GM20431 (cell line): ENCODE measurements around the gene FAXDC2.

Source experiments
- in situ Hi-C: fragments of 300-500 bp; cut with MseI, MboI; formaldehyde crosslinking; loops from one replicate; pipeline ENCODE4 v1.15.0; 2020; ENCODE audit warnings: low sequenced_read_pairs; ENCODE audit not compliant: unreplicated experiment

Gene FAXDC2

DNA sequence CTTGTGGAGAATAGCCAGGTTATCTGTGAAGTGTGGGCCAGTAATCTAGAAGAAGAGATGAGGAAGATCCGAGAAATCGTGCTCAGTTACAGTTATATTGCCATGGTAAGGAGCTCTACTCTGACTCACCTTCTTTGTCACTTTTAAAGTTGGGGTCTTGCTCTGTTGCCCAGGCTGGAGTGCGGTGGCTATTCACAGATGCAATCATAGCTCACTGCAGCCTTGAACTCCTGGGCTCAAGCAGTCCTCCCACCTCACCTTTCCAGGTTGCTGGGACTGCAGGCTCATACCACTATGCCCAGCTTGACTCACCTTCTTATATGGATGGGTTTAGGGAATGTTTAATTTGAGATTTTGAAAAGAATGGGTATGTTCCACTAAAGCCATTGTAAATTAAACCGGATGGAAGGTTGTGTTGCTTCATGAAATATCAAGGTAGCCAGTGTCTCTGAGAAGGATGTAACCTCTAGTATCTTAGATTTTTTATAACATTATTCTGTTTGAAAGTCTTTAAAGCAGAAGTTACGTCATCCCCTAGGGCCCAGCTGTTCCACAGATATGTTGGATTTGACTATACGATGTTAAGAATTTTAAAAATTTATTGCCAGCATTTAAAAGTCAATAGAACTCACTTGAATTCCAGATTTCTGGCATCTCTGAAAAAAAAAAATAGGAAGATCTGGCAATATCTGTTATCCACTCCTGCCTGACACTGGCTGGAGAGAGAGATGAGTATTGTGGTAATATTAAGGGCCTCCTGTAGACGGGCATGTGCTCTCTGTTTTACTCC is 13.1 kb upstream of the FAXDC2 start:
- in situ Hi-C loops: no loop called here

DNA sequence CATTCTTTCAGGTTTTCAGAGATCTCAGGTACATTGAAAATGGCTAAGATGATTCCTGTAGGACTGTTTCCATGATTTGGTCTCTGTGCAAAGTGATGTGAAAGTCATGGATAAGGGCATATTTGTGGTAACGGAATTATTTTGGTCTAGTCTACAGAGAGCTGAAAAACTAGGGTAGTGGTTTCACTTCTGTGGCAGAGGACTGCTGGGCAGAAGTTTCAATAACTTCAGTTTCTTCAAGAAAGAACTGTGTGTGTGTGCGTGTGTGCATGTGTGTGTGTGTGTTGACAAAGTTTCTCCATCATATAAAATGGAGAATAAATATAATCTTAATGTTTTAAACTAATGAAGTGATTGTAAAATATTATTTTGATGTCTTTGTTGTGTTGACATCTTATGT is 12.4 kb upstream of the FAXDC2 start:
- in situ Hi-C loops: no loop called here

DNA sequence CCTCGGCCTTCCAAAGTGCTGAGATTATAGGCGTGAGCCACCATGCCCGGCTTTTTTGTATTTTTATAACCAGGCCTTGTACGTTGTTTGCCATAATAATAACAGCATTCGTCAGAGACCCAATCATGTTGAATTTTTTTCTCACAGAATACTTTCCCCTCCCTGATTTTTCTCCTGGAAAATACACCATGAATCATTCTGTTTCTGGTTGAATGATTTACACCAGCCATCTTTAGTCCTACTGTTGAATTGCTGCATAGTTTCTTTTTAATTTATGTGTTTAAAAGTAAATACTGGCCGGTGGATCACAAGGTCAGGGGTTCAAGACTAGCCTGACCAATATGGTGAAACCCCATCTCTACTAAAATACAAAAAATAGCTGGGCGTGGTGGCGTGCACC is 11.5 kb upstream of the FAXDC2 start:
- in situ Hi-C loops: no loop called here

DNA sequence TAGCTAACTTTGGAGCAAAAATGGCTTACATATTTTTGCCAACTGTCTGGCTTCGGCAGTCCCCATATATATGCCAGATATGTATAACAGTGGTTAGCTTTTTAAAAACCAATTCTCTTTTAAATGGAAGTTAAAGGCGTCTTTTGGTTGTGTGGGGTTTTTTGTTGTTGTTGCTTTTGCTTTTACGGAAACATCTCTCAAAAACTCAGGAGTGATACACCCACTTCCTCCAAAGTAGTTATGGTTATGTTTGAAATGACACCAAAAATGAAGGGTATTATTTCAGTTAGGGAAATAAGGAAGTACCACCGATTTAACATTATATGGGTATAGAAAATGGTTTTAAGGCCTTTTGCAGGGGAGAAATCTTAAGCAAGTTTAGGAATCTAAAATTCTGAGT is 10.4 kb upstream of the FAXDC2 start:
- in situ Hi-C loops: no loop called here

DNA sequence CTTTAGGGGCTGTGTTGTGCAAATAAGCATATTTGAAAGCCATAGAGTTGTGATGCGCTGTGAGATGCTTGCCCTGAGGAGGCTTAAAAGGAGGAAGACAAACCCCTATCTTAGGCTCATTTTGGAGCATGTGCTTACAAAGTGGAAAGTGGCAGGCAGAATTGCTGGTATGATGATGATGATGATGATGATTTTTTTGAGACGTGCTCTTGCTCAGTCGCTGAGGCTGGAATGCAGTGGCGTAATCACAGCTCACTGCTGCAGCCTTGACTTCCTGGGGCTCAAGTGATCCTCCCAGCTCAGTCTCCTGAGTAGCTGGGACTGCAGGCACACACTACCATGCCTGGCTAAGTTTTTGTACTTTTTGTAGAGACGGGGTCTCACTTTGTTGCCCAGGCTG is 9.7 kb upstream of the FAXDC2 start:
- in situ Hi-C loops: no loop called here

DNA sequence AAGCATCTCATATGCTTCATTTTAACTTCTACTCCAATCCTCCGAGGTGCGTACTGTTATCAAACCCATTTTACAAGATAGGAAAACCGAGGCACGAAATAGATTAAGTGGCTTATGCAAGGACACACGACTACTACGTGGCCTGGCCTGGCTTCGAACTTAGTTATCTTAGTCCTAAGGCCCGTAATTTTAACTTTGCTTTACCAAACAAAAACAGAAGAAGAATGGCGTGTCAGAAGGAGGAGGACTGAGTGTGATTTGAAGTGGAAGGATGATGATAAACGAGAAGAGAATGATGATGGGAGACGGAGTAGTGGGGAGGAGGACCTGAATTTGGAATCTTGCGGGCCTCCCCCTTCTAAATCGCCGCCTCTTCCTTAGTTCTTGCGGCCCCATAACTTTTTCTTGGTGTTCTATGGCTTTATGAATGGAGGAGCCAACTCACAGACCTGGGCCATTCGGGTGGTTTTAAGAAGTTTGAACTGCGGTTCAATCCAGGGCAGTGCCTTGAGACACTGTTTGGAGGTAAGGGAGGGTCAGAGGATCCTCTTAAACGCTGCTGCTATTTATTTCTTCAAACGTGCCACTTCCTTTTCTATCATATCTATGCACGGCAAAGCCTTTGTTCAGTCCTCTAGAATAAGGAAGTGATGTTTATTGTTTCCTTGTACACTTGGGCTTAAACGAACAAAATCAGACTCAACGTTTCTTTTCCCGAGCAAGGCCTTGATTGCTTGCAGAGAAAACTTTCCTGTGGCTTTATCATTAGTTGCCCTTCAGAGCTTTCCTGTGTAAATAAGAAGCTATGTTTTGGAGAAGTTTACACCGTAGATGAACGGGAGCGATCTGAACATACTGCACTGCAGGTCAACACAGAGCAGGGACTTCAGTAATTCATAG is 8.8 kb upstream of the FAXDC2 start:
- in situ Hi-C loops: no loop called here

DNA sequence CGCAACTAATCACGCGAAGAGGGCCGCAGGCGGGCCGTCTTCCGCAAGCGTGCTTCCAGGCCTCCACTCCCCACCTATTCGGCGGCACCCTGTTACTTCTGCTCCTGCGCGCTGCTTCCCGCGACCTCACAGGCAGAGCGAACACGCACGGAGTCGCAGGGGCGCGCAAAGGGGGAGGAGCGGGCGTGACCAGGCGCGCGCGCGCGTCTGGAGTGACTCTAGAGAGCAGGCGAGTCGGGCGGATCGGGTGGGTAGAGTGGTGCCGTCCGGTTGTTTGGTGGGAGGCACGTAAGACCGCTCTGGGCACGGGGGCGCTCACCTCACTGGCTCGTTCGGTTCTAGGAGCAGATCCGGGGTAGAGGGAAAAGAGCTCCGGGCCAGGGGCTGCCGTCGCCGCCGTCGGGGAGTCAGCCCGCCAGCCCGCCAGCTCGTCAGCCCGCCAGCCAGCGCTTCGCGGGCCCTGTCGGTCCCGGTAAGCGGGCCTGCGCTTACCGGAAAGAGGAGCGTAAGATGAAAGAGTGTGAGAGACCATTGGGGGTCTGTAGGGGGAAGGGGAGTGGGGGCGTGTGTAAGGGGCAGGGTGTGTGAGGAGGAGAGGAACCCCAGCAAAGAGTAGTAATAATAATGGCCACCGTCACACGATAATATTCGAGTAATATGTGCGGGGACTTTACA is 8.0 kb upstream of the FAXDC2 start, which contains the start of gene CNOT8:
TSS of gene CNOT8 (plus strand) at position 331 of the 675 bp plus-strand sequence. CDS start 4,652 bp downstream, outside the sequence.
- in situ Hi-C loops: no loop called here

DNA sequence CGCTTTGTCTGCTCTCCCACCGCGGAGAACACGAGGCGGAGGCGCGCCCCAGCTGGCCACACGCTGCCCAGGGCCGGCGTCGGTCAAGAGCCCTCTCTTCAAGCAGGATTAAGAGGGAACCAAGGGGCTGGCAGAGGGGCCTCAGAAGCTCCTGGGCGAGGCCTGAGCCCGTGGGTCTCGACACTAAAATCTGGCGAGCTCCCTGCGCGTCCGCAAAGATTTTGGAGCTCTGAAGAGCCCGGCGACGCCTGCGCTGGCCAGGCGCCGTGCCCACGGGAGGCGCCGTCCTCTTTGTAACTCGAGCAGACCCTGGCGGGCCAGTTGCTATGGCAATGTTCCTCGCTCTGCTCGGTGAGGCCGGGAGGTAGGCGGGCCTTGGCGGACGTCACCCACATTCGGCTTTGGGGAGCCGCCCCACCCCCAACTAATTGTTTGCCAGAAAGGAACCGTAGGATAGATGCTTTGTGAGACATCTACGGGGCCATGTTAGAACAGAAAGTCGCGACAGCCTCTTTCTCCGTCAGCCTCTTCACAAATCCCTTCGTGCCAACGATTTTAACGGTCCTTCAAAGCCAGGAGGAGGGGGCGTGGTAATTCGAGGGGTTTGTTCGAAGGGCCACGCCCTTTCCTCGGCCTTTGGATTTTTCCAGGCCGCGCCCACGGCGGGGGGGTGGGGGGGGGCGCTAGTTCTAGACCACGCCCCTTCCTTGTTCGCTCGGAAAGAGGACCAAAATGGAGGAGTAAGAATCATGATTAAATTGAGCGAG is 7.3 kb upstream of the FAXDC2 start:
- in situ Hi-C loops: no loop called here

DNA sequence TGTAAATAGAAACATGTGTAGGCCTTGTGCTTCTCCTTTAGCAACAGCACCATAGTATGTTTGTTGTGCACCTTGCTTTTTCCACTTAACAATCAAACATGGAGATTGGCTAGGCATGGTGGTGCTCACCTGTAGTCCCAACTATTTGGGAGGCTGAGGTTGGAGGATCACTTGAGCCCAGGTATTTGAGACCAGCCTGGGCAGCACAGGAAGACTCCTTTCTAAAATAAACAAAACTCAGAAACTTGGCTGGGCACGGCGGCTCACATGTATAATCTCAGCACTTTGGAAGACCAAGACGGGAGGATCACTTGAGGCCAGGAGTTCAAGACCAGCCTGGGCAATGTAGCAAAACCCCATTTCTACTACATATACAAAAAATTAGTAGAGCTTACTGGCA is 948 bp upstream of the FAXDC2 start:
- in situ Hi-C loops: no loop called here

DNA sequence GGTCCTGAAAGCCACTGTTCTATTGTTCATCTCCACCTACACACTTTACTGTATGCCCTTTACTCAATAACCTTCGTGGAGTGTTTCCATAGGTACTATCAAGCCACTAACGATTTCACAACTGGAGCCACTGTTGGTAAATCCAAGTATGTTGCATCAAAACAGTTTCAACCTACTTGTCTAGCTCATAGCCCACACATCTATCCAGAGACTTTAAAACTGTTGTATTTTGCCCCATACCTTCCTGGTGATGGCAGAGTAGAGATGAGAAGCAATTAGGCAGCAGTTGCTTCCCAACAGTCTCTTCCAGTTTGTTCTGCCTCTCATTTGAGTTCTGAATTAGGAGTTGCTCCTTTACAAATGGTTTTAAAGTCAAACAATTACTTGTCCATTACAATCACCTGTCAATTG is 607 bp downstream of the FAXDC2 start:
- in situ Hi-C loops: no loop called here

DNA sequence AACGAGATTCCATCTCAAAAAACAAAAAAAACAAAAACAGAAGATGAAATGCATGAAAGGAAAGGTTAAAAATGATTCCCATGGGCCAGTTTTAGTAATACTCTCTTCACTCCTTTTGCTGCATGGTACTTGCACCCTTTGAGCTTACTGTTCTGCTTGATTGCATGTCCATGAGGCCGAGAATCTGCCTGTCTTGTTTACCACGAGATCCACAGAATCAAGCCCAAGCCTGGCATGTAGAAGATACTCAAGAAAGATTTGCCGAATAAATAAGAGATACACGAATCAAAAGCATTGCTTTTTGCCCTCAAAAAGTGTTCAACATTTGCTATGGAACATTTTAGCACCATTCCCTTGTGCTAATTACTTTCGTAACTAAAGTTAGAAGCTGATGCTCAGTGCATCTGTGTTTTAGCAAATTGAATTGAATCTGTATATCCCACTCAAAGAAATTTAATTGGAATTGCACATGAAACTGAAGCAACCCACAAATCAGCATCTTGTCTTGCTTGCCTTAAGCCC is 1.1 kb downstream of the FAXDC2 start:
- in situ Hi-C loops: no loop called here

DNA sequence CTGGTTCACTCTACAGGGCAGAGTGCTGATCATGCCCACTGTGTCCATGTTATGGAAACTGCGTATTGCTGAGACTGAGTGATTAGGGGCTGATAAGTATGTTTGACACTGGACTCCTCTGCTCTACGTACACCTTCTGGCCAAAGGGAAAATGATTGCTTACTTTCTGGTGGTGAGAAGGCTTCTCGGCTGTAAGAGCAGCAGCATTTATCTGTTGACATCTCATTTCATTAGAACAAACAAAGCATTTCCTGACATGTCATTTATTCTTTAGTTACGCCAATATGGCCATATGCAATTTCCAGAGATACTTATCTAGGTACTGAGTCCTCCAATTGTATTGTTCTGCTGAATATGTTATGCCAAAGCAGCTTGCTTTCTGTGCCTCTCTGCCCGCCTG is 5.6 kb downstream of the FAXDC2 start:
- in situ Hi-C loops: no loop called here

DNA sequence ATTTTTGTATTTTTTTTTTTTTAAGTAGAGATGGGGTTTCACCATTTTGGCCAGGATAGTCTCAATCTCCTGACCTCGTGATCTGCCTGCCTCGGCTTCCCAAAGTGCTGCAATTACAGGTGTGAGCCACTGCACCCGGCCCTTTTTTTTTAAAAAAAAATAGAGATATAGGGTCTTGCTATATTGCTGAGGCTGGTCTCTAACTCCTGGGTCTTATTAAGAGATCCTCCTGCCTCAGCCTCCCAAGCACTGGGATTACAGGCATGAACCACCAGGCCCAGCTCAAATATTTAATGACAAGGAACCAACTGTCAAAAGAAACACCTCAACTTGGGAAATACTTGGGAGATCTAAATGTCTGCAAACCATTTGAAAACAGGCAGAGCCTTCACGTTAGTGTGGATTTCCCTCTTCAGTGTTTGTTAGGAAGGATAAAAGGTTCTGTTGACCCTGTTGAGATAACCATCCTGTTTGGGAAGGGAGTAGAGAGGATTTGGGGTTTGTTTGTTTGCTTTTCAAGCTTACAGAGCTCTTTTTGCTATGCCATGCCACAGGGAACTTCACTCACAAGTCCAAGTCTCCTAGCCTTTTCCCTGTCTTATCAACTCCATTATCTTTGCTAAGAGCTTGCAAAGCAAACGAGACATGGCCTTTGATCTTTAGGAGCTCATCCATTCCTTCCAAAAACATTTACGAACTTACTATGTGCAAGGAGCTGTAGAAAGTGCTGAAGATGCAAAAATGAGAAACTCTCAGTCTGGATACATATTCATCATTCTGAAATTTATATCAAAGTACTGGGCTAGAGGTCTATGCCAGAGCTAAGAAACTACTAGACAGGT is 7.5 kb downstream of the FAXDC2 start:
- in situ Hi-C loops: no loop called here

DNA sequence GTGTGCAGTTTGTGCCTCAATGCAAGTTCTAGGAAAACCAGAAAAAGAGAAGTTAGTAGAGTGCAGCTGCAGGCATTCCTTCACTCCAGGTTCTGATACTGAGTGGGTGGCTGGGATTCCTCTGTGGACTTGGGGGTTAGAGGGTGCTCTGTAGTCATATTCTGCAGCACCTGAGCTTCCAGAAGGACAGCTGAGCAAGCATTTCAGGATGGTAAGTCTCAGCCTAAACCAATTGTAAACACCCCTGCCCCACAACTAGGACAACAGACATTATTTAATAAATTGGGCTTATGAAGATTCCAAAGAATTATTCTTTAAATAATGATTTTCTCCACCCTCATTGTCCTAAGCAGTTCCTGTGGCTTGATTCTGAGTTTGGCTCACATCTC is 9.1 kb downstream of the FAXDC2 start:
- in situ Hi-C loops: no loop called here

DNA sequence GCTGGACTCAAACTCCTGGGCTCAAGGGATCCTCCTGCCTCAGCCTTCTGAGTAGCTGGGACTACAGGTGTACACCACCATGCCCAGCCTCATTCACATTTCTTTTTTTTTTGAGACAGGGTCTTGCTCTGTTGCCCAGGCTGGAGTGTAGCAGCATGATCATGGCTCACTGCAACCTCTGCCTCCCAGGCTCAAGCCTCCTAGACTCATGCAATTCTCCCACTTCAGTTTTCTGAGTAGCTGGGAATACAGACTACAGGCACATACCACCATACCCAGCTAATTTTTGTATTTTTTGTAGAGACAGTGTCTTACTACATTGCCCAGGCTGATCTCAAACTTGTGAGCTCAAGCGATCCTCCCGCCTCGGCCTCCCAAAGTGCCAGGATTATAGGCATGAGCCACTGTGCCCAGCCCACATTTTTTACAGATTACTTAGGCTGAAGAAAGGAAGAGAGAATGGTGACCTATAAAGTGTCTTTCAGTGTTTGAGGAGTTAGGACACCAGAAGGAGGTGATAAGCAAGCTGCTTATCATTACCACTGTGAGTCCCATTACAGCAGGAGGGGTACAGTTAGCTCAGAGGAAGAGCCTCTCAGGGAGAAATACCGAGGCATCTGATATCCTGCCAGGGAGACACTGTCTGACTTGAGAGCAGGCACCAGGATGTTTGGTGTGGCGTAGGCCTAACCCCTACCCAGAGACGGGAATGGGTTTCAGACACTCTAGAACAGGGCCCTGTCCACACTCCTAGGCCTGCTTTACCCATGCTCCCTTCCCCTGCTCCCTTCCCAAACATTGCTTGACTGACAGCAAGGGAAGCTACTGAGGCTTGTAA is 9.7 kb downstream of the FAXDC2 start:
- in situ Hi-C loops: no loop called here

DNA sequence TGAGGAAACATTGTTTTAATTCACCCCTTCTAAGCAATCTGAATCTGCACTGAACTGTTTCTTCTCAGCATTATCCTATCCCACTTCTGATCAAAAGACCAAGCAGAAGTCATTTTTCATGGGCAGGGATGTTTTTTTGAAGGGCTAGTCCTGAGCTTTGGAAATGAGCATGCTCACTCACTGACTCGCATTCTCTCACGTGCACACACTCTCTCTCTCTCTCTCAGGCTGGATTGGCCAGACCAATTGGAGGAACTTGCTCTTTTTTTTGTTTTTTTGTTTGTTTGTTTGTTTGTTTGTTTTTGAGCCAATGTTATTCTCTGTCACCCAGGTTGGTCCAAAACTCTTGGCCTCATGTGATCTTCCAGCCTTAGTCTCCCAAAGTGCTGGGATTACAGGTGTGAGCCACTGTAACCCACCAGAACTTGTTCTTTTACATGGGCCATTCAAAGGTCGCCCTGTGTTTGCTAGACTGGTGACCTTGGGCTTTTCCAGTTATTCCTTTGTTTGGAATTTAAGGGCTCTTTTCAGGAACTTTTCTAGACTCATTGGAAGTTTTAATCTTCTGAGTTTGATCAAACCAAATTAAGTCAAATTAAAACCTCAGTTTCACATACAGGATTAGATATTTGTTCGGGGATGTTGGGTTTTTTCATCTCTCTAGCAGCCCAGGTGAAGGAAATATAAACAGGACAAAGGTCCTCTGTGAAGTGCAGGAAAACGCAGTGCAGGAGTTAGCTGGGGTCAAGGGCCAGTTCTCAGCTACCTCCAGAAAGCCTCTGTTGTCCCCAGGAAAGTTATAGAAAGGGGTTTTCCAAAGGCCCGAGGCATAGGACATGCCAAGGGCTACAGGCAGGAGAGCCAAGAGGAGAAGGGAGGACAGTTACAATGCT is 13.1 kb downstream of the FAXDC2 start:
- in situ Hi-C loops: no loop called here

DNA sequence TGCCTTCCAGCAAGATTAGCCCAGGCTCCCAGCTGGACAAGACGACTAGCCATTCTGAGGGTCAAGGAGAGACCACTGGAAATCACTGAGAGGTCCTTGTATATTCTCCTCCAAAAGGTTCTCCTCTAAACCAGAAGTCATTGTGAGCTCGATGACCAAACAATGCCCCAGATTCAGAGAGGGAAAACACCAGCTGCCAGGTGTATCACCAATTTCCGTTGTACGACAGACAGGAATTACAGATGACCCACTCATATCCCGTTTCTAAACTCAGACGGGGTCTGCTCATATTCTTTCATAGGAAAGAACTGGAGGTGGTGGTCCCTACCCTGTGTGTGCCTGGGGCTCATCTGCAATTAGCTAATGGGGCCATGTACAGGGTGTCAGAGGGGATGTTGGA is 14.2 kb downstream of the FAXDC2 start:
- in situ Hi-C loops: no loop called here
